A549 (cell line): Measurements from ENCODE around the gene EIF4A2. TPM values are rescaled to one million over a fixed set of nuclear protein-coding genes. Genes with fewer than 3 reads are reported as not detected.

Source experiments
- ATAC-seq, 2 experiments: fragments of 200-7000 bp in 1 of 2; fragments of >200 bp in 1 of 2; cut with Nextera tagmentation in 1 of 2; cut with Tn5 transposase in 1 of 2; 3 replicates each; pipeline versions ENCODE4 v1.8.0 to v1.9.1; 2018 to 2020; ENCODE audit warnings: mild to moderate bottlenecking in 1 of 2, moderate library complexity in 1 of 2
- CTCF ChIA-PET: fragments of 300-600 bp; sonication (Branson Sonifier 250); formaldehyde crosslinking; extraction: SDS; loops from one replicate; lab custom pipeline; 2021; ENCODE audit warnings: antibody characterized with exemption, inconsistent platforms; lab: Yijun Ruan, JAX
- POLR2A ChIA-PET: fragments of 350-600 bp; formaldehyde crosslinking; extraction: SDS; loops from one replicate; lab custom pipeline; 2021; ENCODE audit warnings: antibody characterized with exemption, inconsistent platforms; lab: Yijun Ruan, JAX
- DNase-seq, 2 experiments: peaks; one replicate each; pipeline versions ENCODE4 v3.0.0 to v3.0.0-alpha.2; 2011 to 2016; ENCODE audit warnings: low read depth in 1 of 2, low spot score in 1 of 2
- FAIRE-seq: peaks from 2 replicates; lab custom pipeline; 2011; peaks lifted over from hg19 to GRCh38; lab: Jason Lieb, UNC
- H3K27ac ChIP-seq, 2 experiments: fragments of >200 bp; sonication (Bioruptor Twin); formaldehyde crosslinking; 3 replicates each; pipeline ENCODE4 v1.5.1; 2016 to 2017
- H3K4me1 ChIP-seq: fragments of >200 bp; sonication (Bioruptor Twin); formaldehyde crosslinking; 3 replicates; pipeline ENCODE4 v1.6.1; 2016
- H3K4me2 ChIP-seq: fragments of >200 bp; sonication (Bioruptor Twin); formaldehyde crosslinking; 3 replicates; pipeline ENCODE4 v1.6.1; 2016
- H3K4me3 ChIP-seq: fragments of >200 bp; sonication (Bioruptor Twin); formaldehyde crosslinking; 3 replicates; pipeline ENCODE4 v1.5.1; 2016
- H3K9me3 ChIP-seq: fragments of >200 bp; sonication (Bioruptor Twin); formaldehyde crosslinking; 3 replicates; pipeline ENCODE4 v1.6.1; 2016
- CBX2 ChIP-seq: fragments of 200-600 bp; sonication (generic); IDR thresholded peaks from 2 replicates; pipeline ENCODE4 v1.6.1; 2016; ENCODE audit warnings: low read depth, mild to moderate bottlenecking, borderline replicate concordance
- CHD2 ChIP-seq: fragments of 150-350 bp; IDR thresholded peaks from 2 replicates; pipeline ENCODE4 v1.6.1; 2014; ENCODE audit warnings: low read length; ENCODE audit not compliant: partially characterized antibody
- CHD4 ChIP-seq: fragments of 200-600 bp; sonication (generic); IDR thresholded peaks from 2 replicates; pipeline ENCODE4 v1.6.1; 2016; ENCODE audit warnings: antibody characterized with exemption, mild to moderate bottlenecking, borderline replicate concordance
- FOSB ChIP-seq: fragments of 250-450 bp; sonication (Bioruptor Pico); IDR thresholded peaks from 2 replicates; pipeline ENCODE4 v1.5.0; 2020; ENCODE audit warnings: mild to moderate bottlenecking, moderate library complexity
- GATA3 ChIP-seq: IDR thresholded peaks from 2 replicates; pipeline ENCODE4 v1.6.1; 2012; ENCODE audit warnings: borderline replicate concordance
- HEYL ChIP-seq: fragments of 250-450 bp; sonication (Bioruptor Pico); IDR thresholded peaks from 2 replicates; pipeline ENCODE4 v1.8.0; 2021; ENCODE audit warnings: mild to moderate bottlenecking, moderate library complexity
- MAZ ChIP-seq: fragments of 150-350 bp; IDR thresholded peaks from 2 replicates; pipeline ENCODE4 v1.6.1; 2014; ENCODE audit warnings: antibody characterized with exemption, low read depth, low read length, borderline replicate concordance
- MYC ChIP-seq: IDR thresholded peaks from 2 replicates; pipeline ENCODE4 v1.6.1; 2012; ENCODE audit warnings: mild to moderate bottlenecking, inconsistent platforms, low read length, improper control_type of control experiment, borderline replicate concordance
- NFE2L2 ChIP-seq: fragments of 150-350 bp; conservative IDR thresholded peaks from 2 replicates; pipeline ENCODE4 v1.6.1; 2014; ENCODE audit warnings: low read length
- NPAS2 ChIP-seq: fragments of 250-450 bp; sonication (Bioruptor Pico); IDR thresholded peaks from 2 replicates; pipeline ENCODE4 v1.8.0; 2022; ENCODE audit warnings: mild to moderate bottlenecking, moderate library complexity, borderline replicate concordance
- NR3C1 ChIP-seq: fragments of >200 bp; sonication (Bioruptor Twin); formaldehyde crosslinking; IDR thresholded peaks from 3 replicates; pipeline ENCODE4 v1.6.1; 2017
- POLR2AphosphoS2 ChIP-seq: conservative IDR thresholded peaks from 2 replicates; pipeline ENCODE4 v1.6.1; 2012; ENCODE audit warnings: low read length, improper control_type of control experiment, inconsistent platforms
- RAD21 ChIP-seq, 2 experiments: fragments of >200 bp in 1 of 2; sonication (Bioruptor Twin) in 1 of 2; formaldehyde crosslinking in 1 of 2; IDR thresholded peaks in 1 of 2; conservative IDR thresholded peaks in 1 of 2; 2 replicates in 1 of 2; 3 replicates in 1 of 2; pipeline ENCODE4 v1.6.1; 2012 to 2018; ENCODE audit warnings: inconsistent platforms in 1 of 2
- RNF2 ChIP-seq: fragments of 200-600 bp; sonication (generic); IDR thresholded peaks from 2 replicates; pipeline ENCODE4 v1.6.1; 2016; ENCODE audit warnings: low read depth, mild to moderate bottlenecking, antibody characterized with exemption, moderate library complexity, borderline replicate concordance
- SREBF2 ChIP-seq: fragments of 450-650 bp; IDR thresholded peaks from 2 replicates; pipeline ENCODE4 v1.6.1; 2014; ENCODE audit warnings: mild to moderate bottlenecking, moderate library complexity
- TFCP2L1 ChIP-seq: fragments of 250-450 bp; sonication (Bioruptor Pico); IDR thresholded peaks from 2 replicates; pipeline ENCODE4 v1.5.0; 2021; ENCODE audit warnings: mild to moderate bottlenecking
- ZC3H11A ChIP-seq: fragments of 450-650 bp; IDR thresholded peaks from 2 replicates; pipeline ENCODE4 v1.6.1; 2014; ENCODE audit warnings: antibody characterized with exemption, mild to moderate bottlenecking
- ZFP36 ChIP-seq: fragments of 450-650 bp; IDR thresholded peaks from 2 replicates; pipeline ENCODE4 v1.6.1; 2014; ENCODE audit warnings: borderline replicate concordance; ENCODE audit not compliant: partially characterized antibody
- WGBS: methylation state at CpG from one replicate; pipeline ENCODE4 v1.1.6; 2017; ENCODE audit errors: missing lambda C conversion rate; 5-methylcytosine and 5-hydroxymethylcytosine counted together
- polyA plus RNA-seq, 4 experiments: library from polyadenylated mRNA; depleted of rRNA in 3 of 4; stranded (reverse); fragments of >200 nt; fragmentation: RNase III in 1 of 4; extraction: RNeasy Plus Mini Kit Qiagen cat#74134 plus additional on column Dnase treatment in 1 of 4; gene quantifications; 2 replicates in 3 of 4; 3 replicates in 1 of 4; pipeline ENCODE4 v1.2.3, GENCODE V29; 2011 to 2017
- TF ChIP-seq, protein P1 (sequence below): fragments of >200 bp; sonication (Bioruptor Twin); formaldehyde crosslinking; IDR thresholded peaks from 3 replicates; pipeline ENCODE4 v1.5.1; 2016
- TF ChIP-seq, protein P2 (sequence below): fragments of 200-600 bp; sonication (generic); IDR thresholded peaks from 2 replicates; pipeline ENCODE4 v1.6.1; 2016; ENCODE audit warnings: antibody characterized with exemption, mild to moderate bottlenecking, moderate library complexity

EIF4A2 gene
- polyA plus RNA-seq, 2 of the 4 experiments (the other 2 are of a cell fraction), result 172 to 493 TPM

- Histone ChIP-seq H3K4me2 (no peak overlapping the region), H3K4me3 (no peak overlapping the region), H3K4me1 (no peaks in the 10 kb centered on the region), H3K9me3 (no peaks in the 10 kb centered on the region), H3K27ac (no peak overlapping the region)
- ATAC-seq (no peak), DNase-seq (no peak), FAIRE-seq (no peak)
- CTCF ChIA-PET, result no interaction called here
- POLR2A ChIA-PET, result interaction anchor here (1.2 kb wide), 1 partner anchor 11 kb away, joined by 5 read pairs; the partner anchor contains the start of gene EIF4A2
- 93% methylated on average over 23 of the region's 26 CpGs for WGBS
- TF ChIP-seq NR3C1, result no peak
- no peak for TF ChIP-seq MAZ
- no peak for TF ChIP-seq ZC3H11A
- no peak for TF ChIP-seq HEYL (CRISPR knock-in tag)
- no peak for TF ChIP-seq ZFP36
- no peak for TF ChIP-seq RAD21 (conservative IDR thresholded peaks at IDR 0.05 in 1 of 2, IDR thresholded peaks at IDR 0.05 in 1 of 2)
- TF ChIP-seq, protein P1, sequence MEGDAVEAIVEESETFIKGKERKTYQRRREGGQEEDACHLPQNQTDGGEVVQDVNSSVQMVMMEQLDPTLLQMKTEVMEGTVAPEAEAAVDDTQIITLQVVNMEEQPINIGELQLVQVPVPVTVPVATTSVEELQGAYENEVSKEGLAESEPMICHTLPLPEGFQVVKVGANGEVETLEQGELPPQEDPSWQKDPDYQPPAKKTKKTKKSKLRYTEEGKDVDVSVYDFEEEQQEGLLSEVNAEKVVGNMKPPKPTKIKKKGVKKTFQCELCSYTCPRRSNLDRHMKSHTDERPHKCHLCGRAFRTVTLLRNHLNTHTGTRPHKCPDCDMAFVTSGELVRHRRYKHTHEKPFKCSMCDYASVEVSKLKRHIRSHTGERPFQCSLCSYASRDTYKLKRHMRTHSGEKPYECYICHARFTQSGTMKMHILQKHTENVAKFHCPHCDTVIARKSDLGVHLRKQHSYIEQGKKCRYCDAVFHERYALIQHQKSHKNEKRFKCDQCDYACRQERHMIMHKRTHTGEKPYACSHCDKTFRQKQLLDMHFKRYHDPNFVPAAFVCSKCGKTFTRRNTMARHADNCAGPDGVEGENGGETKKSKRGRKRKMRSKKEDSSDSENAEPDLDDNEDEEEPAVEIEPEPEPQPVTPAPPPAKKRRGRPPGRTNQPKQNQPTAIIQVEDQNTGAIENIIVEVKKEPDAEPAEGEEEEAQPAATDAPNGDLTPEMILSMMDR, result no peak
- TF ChIP-seq CBX2, result no peak
- no peak for TF ChIP-seq CHD4
- TF ChIP-seq POLR2AphosphoS2, result no peak
- TF ChIP-seq FOSB (CRISPR knock-in tag), result no peak
- no peak for TF ChIP-seq NPAS2
- no peak for TF ChIP-seq NFE2L2
- TF ChIP-seq MYC, result no peak
Observed at GRCh38 chr3:186772281-186772694, 11.1 kb upstream of the EIF4A2 start.

DNA sequence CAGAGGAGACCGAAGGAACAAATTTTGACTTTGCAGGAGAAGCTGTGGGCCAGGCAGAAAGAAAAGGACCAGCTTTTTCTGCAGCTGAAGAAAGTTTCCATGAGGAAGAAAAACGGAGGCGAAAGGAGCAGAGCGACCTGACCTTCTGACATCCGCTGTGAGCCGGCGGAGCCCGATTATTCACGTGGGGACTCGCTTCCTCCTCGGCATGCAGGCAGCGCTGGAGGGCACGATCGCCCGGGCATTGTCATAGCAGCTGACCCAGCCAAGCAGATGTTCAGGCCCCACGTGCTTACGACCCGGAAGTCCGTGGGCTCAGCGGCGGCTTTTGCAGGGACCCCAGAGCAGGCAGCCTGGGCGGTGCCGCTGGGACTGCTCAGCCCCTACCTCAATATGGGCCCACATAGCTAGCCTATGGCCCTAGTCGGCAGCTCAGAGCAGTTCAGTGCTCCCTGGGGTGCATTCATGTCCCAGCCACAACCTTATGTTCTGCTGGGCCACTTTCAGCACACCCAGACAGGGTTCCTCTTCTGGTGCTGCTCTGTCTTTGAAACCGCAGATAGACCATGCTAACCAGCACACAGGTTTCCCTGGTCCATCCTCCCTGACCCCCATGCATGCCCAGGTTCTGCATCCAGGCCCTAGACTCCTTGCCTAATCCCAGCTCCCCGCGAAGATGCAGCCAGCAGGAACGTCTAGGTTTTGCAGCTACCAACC, 10.5 kb upstream of the EIF4A2 start:
- WGBS, result 91% methylated on average over 25 of the region's 28 CpGs
- Histone ChIP-seq H3K4me2 (no peak overlapping the region), H3K4me3 (no peak overlapping the region), H3K27ac (no peak overlapping the region), H3K4me1 (no peaks in the 10 kb centered on the region), H3K9me3 (no peaks in the 10 kb centered on the region)
- ChIA-PET CTCF (interaction anchor here (0.9 kb wide), 1 partner anchor 16 kb away, joined by 3 read pairs; no protein-coding TSS in a partner anchor), POLR2A (interaction anchor here (1.2 kb wide), 1 partner anchor 11 kb away, joined by 5 read pairs; the partner anchor contains the start of gene EIF4A2)
- ATAC-seq (no peak; a peak in 1 of 6 replicates), DNase-seq (no peak), FAIRE-seq (no peak)
- TF ChIP-seq CHD2, result no peak
- no peak for TF ChIP-seq CHD4
- no peak for TF ChIP-seq RNF2
- no peak for TF ChIP-seq POLR2AphosphoS2
- TF ChIP-seq, protein P2, sequence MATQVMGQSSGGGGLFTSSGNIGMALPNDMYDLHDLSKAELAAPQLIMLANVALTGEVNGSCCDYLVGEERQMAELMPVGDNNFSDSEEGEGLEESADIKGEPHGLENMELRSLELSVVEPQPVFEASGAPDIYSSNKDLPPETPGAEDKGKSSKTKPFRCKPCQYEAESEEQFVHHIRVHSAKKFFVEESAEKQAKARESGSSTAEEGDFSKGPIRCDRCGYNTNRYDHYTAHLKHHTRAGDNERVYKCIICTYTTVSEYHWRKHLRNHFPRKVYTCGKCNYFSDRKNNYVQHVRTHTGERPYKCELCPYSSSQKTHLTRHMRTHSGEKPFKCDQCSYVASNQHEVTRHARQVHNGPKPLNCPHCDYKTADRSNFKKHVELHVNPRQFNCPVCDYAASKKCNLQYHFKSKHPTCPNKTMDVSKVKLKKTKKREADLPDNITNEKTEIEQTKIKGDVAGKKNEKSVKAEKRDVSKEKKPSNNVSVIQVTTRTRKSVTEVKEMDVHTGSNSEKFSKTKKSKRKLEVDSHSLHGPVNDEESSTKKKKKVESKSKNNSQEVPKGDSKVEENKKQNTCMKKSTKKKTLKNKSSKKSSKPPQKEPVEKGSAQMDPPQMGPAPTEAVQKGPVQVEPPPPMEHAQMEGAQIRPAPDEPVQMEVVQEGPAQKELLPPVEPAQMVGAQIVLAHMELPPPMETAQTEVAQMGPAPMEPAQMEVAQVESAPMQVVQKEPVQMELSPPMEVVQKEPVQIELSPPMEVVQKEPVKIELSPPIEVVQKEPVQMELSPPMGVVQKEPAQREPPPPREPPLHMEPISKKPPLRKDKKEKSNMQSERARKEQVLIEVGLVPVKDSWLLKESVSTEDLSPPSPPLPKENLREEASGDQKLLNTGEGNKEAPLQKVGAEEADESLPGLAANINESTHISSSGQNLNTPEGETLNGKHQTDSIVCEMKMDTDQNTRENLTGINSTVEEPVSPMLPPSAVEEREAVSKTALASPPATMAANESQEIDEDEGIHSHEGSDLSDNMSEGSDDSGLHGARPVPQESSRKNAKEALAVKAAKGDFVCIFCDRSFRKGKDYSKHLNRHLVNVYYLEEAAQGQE, result no peak
- TF ChIP-seq GATA3, result no peak
- TF ChIP-seq SREBF2, result no peak
- TF ChIP-seq TFCP2L1 (CRISPR knock-in tag), result no peak
